GM23338 (cell line): ENCODE data around the gene SMU1. TPM values are rescaled to one million over a fixed set of nuclear protein-coding genes. Genes with fewer than 3 reads are reported as not detected.

Experiments
- ATAC-seq: fragments of 200-7000 bp; cut with Tn5 transposase; 3 replicates; pipeline ENCODE4 v1.9.1; 2020
- DNase-seq: peaks from one replicate; pipeline ENCODE4 v3.0.0-alpha.2; 2015; ENCODE audit warnings: low spot score
- H2AFZ ChIP-seq: fragments of 200-600 bp; sonication (generic); 2 replicates; pipeline ENCODE4 v1.8.0; 2016; ENCODE audit warnings: antibody characterized with exemption, mild to moderate bottlenecking, moderate library complexity
- H3F3A ChIP-seq: fragments of 200-600 bp; sonication (generic); replicated peaks from 2 replicates; pipeline ENCODE4 v1.8.0; 2017; ENCODE audit warnings: antibody characterized with exemption, mixed run types, low read depth
- H3K27ac ChIP-seq: fragments of 200-600 bp; sonication (generic); 2 replicates; pipeline ENCODE4 v1.6.1; 2016; ENCODE audit warnings: low read depth
- H3K27me3 ChIP-seq: fragments of 200-600 bp; sonication (generic); 2 replicates; pipeline ENCODE4 v1.8.0; 2016; ENCODE audit warnings: mild to moderate bottlenecking, mixed run types, moderate library complexity; ENCODE audit not compliant: insufficient read depth
- H3K36me3 ChIP-seq: fragments of 200-600 bp; sonication (generic); 2 replicates; pipeline ENCODE4 v1.8.0; 2016; ENCODE audit warnings: mild to moderate bottlenecking; ENCODE audit not compliant: insufficient read depth
- H3K4me1 ChIP-seq: fragments of 200-600 bp; sonication (generic); 2 replicates; pipeline ENCODE4 v1.8.0; 2016; ENCODE audit warnings: mild to moderate bottlenecking, moderate library complexity; ENCODE audit not compliant: insufficient read depth
- H3K4me2 ChIP-seq: fragments of 200-600 bp; sonication (generic); 2 replicates; pipeline ENCODE4 v1.7.1; 2017; ENCODE audit warnings: mixed run types
- H3K4me3 ChIP-seq: fragments of 200-600 bp; sonication (generic); 2 replicates; pipeline ENCODE4 v1.6.1; 2016; ENCODE audit warnings: mixed run types
- H3K79me2 ChIP-seq: fragments of 200-600 bp; sonication (generic); replicated peaks from 2 replicates; pipeline ENCODE4 v1.8.0; 2017; ENCODE audit warnings: mild to moderate bottlenecking; ENCODE audit not compliant: insufficient read depth
- H3K9me2 ChIP-seq: fragments of 200-600 bp; sonication (generic); 2 replicates; pipeline ENCODE4 v1.8.0; 2017; ENCODE audit not compliant: insufficient read depth
- H4K20me1 ChIP-seq: fragments of 200-600 bp; sonication (generic); replicated peaks from 2 replicates; pipeline ENCODE4 v1.8.0; 2017; ENCODE audit warnings: mild to moderate bottlenecking; ENCODE audit not compliant: insufficient read depth
- H3K27ac Mint-ChIP-seq: 2 replicates; pipeline ENCODE4 v1.8.0; 2020; ENCODE audit warnings: inconsistent platforms, mild to moderate bottlenecking, moderate library complexity, mixed read lengths
- H3K27me3 Mint-ChIP-seq: 3 replicates; pipeline ENCODE4 v1.8.0; 2022; ENCODE audit warnings: low read depth, mild to moderate bottlenecking, moderate library complexity, mixed read lengths, inconsistent platforms; ENCODE audit not compliant: insufficient read depth, poor library complexity
- H3K36me3 Mint-ChIP-seq: 3 replicates; pipeline ENCODE4 v1.8.0; 2021; ENCODE audit warnings: low read depth, mild to moderate bottlenecking, inconsistent platforms, moderate library complexity, mixed read lengths
- H3K4me1 Mint-ChIP-seq: 3 replicates; pipeline ENCODE4 v1.8.0; 2020; ENCODE audit warnings: mild to moderate bottlenecking, inconsistent platforms, mixed read lengths
- H3K4me3 Mint-ChIP-seq: 3 replicates; pipeline ENCODE4 v1.8.0; 2021; ENCODE audit warnings: moderate library complexity, mild to moderate bottlenecking, inconsistent platforms, mixed read lengths
- H3K9me3 Mint-ChIP-seq: 3 replicates; pipeline ENCODE4 v1.8.0; 2020; ENCODE audit warnings: moderate library complexity, mild to moderate bottlenecking, inconsistent platforms, mixed read lengths
- EZH2 ChIP-seq: fragments of 200-600 bp; sonication (generic); IDR thresholded peaks from one replicate; pipeline ENCODE4 v1.8.0; 2017; ENCODE audit warnings: antibody characterized with exemption, mild to moderate bottlenecking, low read depth; ENCODE audit not compliant: unreplicated experiment
- EZH2phosphoT487 ChIP-seq: fragments of 200-600 bp; sonication (generic); IDR thresholded peaks from one replicate; pipeline ENCODE4 v1.8.1; 2018; ENCODE audit warnings: antibody characterized with exemption; ENCODE audit not compliant: unreplicated experiment
- JUNB ChIP-seq: IDR thresholded peaks from one replicate; pipeline ENCODE4 v1.6.1; 2016; ENCODE audit warnings: antibody characterized with exemption; ENCODE audit not compliant: unreplicated experiment
- NANOG ChIP-seq: IDR thresholded peaks from 2 replicates; pipeline ENCODE4 v1.6.1; 2016; ENCODE audit warnings: antibody characterized with exemption, borderline replicate concordance
- POLR2AphosphoS5 ChIP-seq: IDR thresholded peaks from 2 replicates; pipeline ENCODE4 v1.6.1; 2016; ENCODE audit warnings: antibody characterized with exemption, low read depth
- REST ChIP-seq: IDR thresholded peaks from one replicate; pipeline ENCODE4 v1.6.1; 2018; ENCODE audit warnings: antibody characterized with exemption; ENCODE audit not compliant: unreplicated experiment
- STAT1 ChIP-seq: IDR thresholded peaks from one replicate; pipeline ENCODE4 v1.6.1; 2016; ENCODE audit warnings: antibody characterized with exemption; ENCODE audit not compliant: unreplicated experiment
- ZNF114 ChIP-seq: fragments of 250-450 bp; sonication (Bioruptor Pico); IDR thresholded peaks from 2 replicates; pipeline ENCODE4 v1.5.0; 2020; ENCODE audit warnings: mild to moderate bottlenecking, moderate library complexity
- ZNF331 ChIP-seq: fragments of 250-450 bp; sonication (Bioruptor Pico); IDR thresholded peaks from 2 replicates; pipeline ENCODE4 v1.5.0; 2020; ENCODE audit warnings: low read depth, mild to moderate bottlenecking, moderate library complexity
- polyA plus RNA-seq: library from polyadenylated mRNA; unstranded; fragments of >200 nt; fragmentation: Nextera tagmentation; extraction: Ambion mirVana; gene quantifications from 2 replicates; pipeline ENCODE4 v1.2.1, GENCODE V29; 2016
- total RNA-seq: library from RNA; depleted of rRNA; stranded (reverse); fragments of >200 nt; shearing (Covaris generic); gene quantifications from 2 replicates; pipeline ENCODE4 v1.2.3, GENCODE V29; 2014
- TF ChIP-seq, protein P1 (sequence below): IDR thresholded peaks from 2 replicates; pipeline ENCODE4 v1.6.1; 2016; ENCODE audit warnings: antibody characterized with exemption
- TF ChIP-seq, protein P2 (sequence below), 2 experiments: fragments of 200-600 bp in 1 of 2; sonication (generic) in 1 of 2; conservative IDR thresholded peaks; 2 replicates each; pipeline versions ENCODE4 v1.5.1 to v1.6.1; 2016 to 2017; ENCODE audit warnings: antibody characterized with exemption in 2 of 2, low read depth in 2 of 2, mild to moderate bottlenecking in 2 of 2, moderate library complexity in 1 of 2

The SMU1 gene
- total and polyA plus RNA-seq, 2 experiments from 2014 or later, result 14.3 to 23.8 TPM

- no peaks in the 10 kb centered on the region; the same call in 1 of the 2 replicates for H4K20me1 ChIP-seq
- DNase-seq (no peak), ATAC-seq (peak; percentile 51)
- Mint-ChIP-seq H3K9me3 (no peaks in the 10 kb centered on the region), H3K27ac (peak overlapping the region; percentile 82), H3K4me1 (peaks cover 35% of the 10 kb centered on the region), H3K4me3 (no peak overlapping the region; the same call in 2 of the 3 replicates), H3K36me3 (peaks cover 2% of the 10 kb centered on the region; the same call in 1 of the 3 replicates), H3K27me3 (peaks cover 4% of the 10 kb centered on the region)
- H3K27me3 ChIP-seq, result no peaks in the 10 kb centered on the region
- no peak overlapping the region for H3K4me3 ChIP-seq
- peaks cover 15% of the 10 kb centered on the region; the same call in 1 of the 2 replicates for H3K4me1 ChIP-seq
- no peaks in the 10 kb centered on the region; the same call in 1 of the 2 replicates for H3F3A ChIP-seq
- H3K36me3 ChIP-seq, result no peaks in the 10 kb centered on the region
- H3K79me2 ChIP-seq, result no peaks in the 10 kb centered on the region
- TF ChIP-seq STAT1, result no peak
- no peak for TF ChIP-seq JUNB
- TF ChIP-seq EZH2, result no peak
- no peak for TF ChIP-seq NANOG
- no peak for TF ChIP-seq POLR2AphosphoS5
- no peak for TF ChIP-seq ZNF331
- TF ChIP-seq ZNF114 (CRISPR knock-in tag), result no peak
- TF ChIP-seq, protein P1, sequence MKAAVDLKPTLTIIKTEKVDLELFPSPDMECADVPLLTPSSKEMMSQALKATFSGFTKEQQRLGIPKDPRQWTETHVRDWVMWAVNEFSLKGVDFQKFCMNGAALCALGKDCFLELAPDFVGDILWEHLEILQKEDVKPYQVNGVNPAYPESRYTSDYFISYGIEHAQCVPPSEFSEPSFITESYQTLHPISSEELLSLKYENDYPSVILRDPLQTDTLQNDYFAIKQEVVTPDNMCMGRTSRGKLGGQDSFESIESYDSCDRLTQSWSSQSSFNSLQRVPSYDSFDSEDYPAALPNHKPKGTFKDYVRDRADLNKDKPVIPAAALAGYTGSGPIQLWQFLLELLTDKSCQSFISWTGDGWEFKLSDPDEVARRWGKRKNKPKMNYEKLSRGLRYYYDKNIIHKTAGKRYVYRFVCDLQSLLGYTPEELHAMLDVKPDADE, result no peak
- TF ChIP-seq REST, result no peak
- TF ChIP-seq EZH2phosphoT487, result no peak
- no peak overlapping the region for H2AFZ ChIP-seq
- no peaks in the 10 kb centered on the region for H3K9me2 ChIP-seq
- H3K4me2 ChIP-seq, result no peak overlapping the region
- H3K27ac ChIP-seq, result peak overlapping the region; percentile 63; the same call in 1 of the 2 replicates
Measured at GRCh38 chr9:33112094-33112493, 35.6 kb upstream of the SMU1 start.

DNA sequence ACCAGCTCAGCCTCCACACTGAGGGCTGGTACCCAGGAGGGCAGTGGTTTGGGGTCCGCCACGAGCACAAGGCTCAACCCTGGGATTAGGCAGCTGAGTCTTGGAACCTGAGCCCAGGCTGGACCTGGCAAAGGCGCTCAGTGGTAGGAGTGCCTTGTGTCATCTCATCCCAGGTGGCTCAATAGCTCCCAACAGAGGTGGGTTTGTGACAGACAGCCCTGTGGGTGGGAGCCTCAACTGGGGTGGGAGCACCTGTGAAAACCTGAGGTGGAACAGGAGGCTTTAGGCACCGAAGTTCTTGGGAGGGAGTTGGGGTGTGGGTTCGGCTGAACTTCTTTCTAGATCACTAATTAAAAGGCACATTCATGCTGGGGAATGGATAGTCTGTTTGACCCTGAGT, 35.2 kb upstream of the SMU1 start:
- Mint-ChIP-seq H3K4me1 (peaks cover 38% of the 10 kb centered on the region), H3K27me3 (peaks cover 4% of the 10 kb centered on the region), H3K27ac (peak overlapping the region; percentile 82), H3K36me3 (peaks cover 2% of the 10 kb centered on the region; the same call in 1 of the 3 replicates), H3K4me3 (no peak overlapping the region; the same call in 2 of the 3 replicates), H3K9me3 (no peaks in the 10 kb centered on the region)
- Histone ChIP-seq H3K4me1 (peaks cover 15% of the 10 kb centered on the region; the same call in 1 of the 2 replicates), H2AFZ (no peak overlapping the region), H3K4me2 (no peak overlapping the region), H3K36me3 (no peaks in the 10 kb centered on the region), H3K79me2 (no peaks in the 10 kb centered on the region), H3F3A (no peaks in the 10 kb centered on the region; the same call in 1 of the 2 replicates), H3K27ac (peak overlapping the region; percentile 63; the same call in 1 of the 2 replicates), H3K27me3 (no peaks in the 10 kb centered on the region), H4K20me1 (no peaks in the 10 kb centered on the region; the same call in 1 of the 2 replicates), H3K9me2 (no peaks in the 10 kb centered on the region), H3K4me3 (no peak overlapping the region)
- DNase-seq, result peak; percentile 26
- peak; percentile 68 for ATAC-seq
- no peak for TF ChIP-seq ZNF114 (CRISPR knock-in tag)
- TF ChIP-seq, protein P2, sequence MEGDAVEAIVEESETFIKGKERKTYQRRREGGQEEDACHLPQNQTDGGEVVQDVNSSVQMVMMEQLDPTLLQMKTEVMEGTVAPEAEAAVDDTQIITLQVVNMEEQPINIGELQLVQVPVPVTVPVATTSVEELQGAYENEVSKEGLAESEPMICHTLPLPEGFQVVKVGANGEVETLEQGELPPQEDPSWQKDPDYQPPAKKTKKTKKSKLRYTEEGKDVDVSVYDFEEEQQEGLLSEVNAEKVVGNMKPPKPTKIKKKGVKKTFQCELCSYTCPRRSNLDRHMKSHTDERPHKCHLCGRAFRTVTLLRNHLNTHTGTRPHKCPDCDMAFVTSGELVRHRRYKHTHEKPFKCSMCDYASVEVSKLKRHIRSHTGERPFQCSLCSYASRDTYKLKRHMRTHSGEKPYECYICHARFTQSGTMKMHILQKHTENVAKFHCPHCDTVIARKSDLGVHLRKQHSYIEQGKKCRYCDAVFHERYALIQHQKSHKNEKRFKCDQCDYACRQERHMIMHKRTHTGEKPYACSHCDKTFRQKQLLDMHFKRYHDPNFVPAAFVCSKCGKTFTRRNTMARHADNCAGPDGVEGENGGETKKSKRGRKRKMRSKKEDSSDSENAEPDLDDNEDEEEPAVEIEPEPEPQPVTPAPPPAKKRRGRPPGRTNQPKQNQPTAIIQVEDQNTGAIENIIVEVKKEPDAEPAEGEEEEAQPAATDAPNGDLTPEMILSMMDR (conservative IDR thresholded peaks at IDR 0.05; ENCODE audit: low read depth in 2 of 2), result peak in 1 of 2 experiments; percentile 24; a peak in 1 of 4 replicates
